Natural killer cell (primary cell): ENCODE results near the gene PHF21A. TPM values are rescaled to one million over a fixed set of nuclear protein-coding genes. Genes with fewer than 3 reads are reported as not detected.

Source experiments
- ATAC-seq, 3 donors: fragments of 150-1000 bp in 2 of 3; fragments of 200-7000 bp in 1 of 3; cut with Tn5 transposase; 1 replicate in 1 of 3; 2 replicates in 2 of 3; pipeline ENCODE4 v1.10.0; 2021; ENCODE audit warnings: mild to moderate bottlenecking in 2 of 3, moderate library complexity in 2 of 3
- DNase-seq, 2 donors: peaks; one replicate each; pipeline versions ENCODE4 v3.0.0 to v3.0.0-alpha.2; 2013 to 2021; ENCODE audit warnings: mixed read lengths in 1 of 2
- H3K27ac ChIP-seq: one replicate; pipeline ENCODE4 v1.5.1; 2013; ENCODE audit warnings: mild to moderate bottlenecking, low read length
- H3K27me3 ChIP-seq: one replicate; pipeline ENCODE4 v1.6.1; 2013; ENCODE audit warnings: low read length; ENCODE audit not compliant: control insufficient read depth, insufficient read depth
- H3K36me3 ChIP-seq: one replicate; pipeline ENCODE4 v1.6.1; 2013; ENCODE audit warnings: low read length; ENCODE audit not compliant: control insufficient read depth, insufficient read depth
- H3K4me1 ChIP-seq: one replicate; pipeline ENCODE4 v1.6.1; 2013; ENCODE audit warnings: low read length; ENCODE audit not compliant: control insufficient read depth, insufficient read depth
- H3K4me3 ChIP-seq: one replicate; pipeline ENCODE4 v1.5.1; 2013; ENCODE audit warnings: low read length
- H3K9me3 ChIP-seq: one replicate; pipeline ENCODE4 v1.6.1; 2013; ENCODE audit warnings: low read length; ENCODE audit not compliant: control insufficient read depth, insufficient read depth
- H3K27ac Mint-ChIP-seq, 2 donors: one replicate each; pipeline ENCODE4 v1.8.0; 2022; ENCODE audit warnings: mild to moderate bottlenecking in 2 of 2, mixed read lengths in 2 of 2, moderate library complexity in 1 of 2
- H3K27me3 Mint-ChIP-seq, 2 donors: one replicate each; pipeline ENCODE4 v1.8.0; 2022; ENCODE audit warnings: low read depth in 2 of 2, mixed read lengths in 2 of 2
- H3K36me3 Mint-ChIP-seq: one replicate; pipeline ENCODE4 v1.8.0; 2022; ENCODE audit warnings: mixed read lengths
- H3K4me1 Mint-ChIP-seq, 2 donors: one replicate each; pipeline ENCODE4 v1.8.0; 2022; ENCODE audit warnings: mixed read lengths in 2 of 2
- H3K4me3 Mint-ChIP-seq: one replicate; pipeline ENCODE4 v1.8.0; 2022; ENCODE audit warnings: mild to moderate bottlenecking, moderate library complexity, mixed read lengths
- H3K9me3 Mint-ChIP-seq, 2 donors: one replicate each; pipeline ENCODE4 v1.8.0; 2022; ENCODE audit warnings: mixed read lengths in 2 of 2
- whole genome bisulfite sequencing: methylation state at CpG from one replicate; pipeline ENCODE4 v1.1.7; 2013; ENCODE audit warnings: missing lambda C conversion rate; ENCODE audit not compliant: insufficient coverage; 5-methylcytosine and 5-hydroxymethylcytosine counted together
- intact Hi-C: fragments of 100-400 bp; cut with micrococcal nuclease; formaldehyde crosslinking; loops from one replicate; pipeline ENCODE4 v1.14.2; 2022
- total RNA-seq, 4 donors: library from RNA; stranded (reverse); fragments of 120-200 nt in 1 of 4; gene quantifications; one replicate each; pipeline versions ENCODE4 v1.2.3 to v1.2.4, GENCODE V29; 2013 to 2022
- TF ChIP-seq, protein P1 (sequence below): fragments of 200-600 bp; IDR thresholded peaks from one replicate; pipeline ENCODE4 v1.8.0; 2022; ENCODE audit warnings: antibody characterized with exemption

Gene PHF21A
- total RNA-seq, 3 donors from 2014 or later (not counting 1 experiment from before 2014, with no cell fraction given) = 138 to 147 (median 139) TPM

DNA sequence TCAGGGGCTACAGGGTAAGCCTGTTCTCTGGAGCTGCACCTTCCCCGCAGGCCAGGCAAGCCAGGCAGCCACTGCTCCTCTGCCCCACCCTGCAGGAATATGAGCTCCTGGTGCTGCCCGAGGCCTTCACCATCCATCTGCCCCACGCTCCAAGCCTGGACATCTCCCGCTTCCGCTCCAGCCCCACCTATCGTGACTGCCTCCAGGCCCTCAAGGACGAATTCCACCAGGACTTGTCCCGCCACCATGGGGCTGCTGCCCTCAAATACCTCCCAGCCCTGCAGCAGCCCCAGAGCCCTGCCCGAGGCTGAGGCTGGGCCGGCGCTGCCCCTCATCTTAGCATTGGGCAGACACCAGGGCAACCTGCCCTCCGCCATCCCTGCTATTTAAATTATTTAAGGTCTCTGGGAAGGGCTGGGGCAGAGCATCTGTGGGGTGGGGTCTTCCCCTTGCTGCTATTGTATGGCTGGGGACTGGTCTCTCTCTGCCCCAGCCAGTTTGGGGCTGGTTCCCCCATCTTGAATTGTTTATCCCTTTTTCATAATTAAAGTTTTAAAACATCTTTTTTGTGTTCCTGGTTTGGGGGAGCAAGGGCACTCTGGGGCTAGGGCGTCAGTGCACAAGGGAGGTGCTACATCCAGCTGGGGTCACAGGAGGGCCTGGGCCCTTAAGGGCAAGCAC is 192.6 kb downstream of the PHF21A start:
- H3K4me3 Mint-ChIP-seq = no peak overlapping the region
- H3K27me3 Mint-ChIP-seq = peaks cover 6% of the 10 kb centered on the region in 2 donors
- no peak for DNase-seq
- no peaks in the 10 kb centered on the region for H3K36me3 Mint-ChIP-seq
- Histone ChIP-seq H3K9me3 (no peaks in the 10 kb centered on the region), H3K36me3 (peaks cover 13% of the 10 kb centered on the region), H3K4me3 (no peak overlapping the region), H3K4me1 (peaks cover 57% of the 10 kb centered on the region), H3K27me3 (no peaks in the 10 kb centered on the region), H3K27ac (peak overlapping the region; percentile 86)
- TF ChIP-seq, protein P1, sequence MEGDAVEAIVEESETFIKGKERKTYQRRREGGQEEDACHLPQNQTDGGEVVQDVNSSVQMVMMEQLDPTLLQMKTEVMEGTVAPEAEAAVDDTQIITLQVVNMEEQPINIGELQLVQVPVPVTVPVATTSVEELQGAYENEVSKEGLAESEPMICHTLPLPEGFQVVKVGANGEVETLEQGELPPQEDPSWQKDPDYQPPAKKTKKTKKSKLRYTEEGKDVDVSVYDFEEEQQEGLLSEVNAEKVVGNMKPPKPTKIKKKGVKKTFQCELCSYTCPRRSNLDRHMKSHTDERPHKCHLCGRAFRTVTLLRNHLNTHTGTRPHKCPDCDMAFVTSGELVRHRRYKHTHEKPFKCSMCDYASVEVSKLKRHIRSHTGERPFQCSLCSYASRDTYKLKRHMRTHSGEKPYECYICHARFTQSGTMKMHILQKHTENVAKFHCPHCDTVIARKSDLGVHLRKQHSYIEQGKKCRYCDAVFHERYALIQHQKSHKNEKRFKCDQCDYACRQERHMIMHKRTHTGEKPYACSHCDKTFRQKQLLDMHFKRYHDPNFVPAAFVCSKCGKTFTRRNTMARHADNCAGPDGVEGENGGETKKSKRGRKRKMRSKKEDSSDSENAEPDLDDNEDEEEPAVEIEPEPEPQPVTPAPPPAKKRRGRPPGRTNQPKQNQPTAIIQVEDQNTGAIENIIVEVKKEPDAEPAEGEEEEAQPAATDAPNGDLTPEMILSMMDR = no peak
- ATAC-seq = no peak
- H3K4me1 Mint-ChIP-seq = peaks cover 36 to 37% of the 10 kb centered on the region in 2 donors
- WGBS = 93% methylated on average over 13 of the region's 13 CpGs
- intact Hi-C loops = no loop called here
- no peaks in the 10 kb centered on the region for H3K9me3 Mint-ChIP-seq
- H3K27ac Mint-ChIP-seq = peak overlapping the region in 1 of 2 donors; percentile 86

DNA sequence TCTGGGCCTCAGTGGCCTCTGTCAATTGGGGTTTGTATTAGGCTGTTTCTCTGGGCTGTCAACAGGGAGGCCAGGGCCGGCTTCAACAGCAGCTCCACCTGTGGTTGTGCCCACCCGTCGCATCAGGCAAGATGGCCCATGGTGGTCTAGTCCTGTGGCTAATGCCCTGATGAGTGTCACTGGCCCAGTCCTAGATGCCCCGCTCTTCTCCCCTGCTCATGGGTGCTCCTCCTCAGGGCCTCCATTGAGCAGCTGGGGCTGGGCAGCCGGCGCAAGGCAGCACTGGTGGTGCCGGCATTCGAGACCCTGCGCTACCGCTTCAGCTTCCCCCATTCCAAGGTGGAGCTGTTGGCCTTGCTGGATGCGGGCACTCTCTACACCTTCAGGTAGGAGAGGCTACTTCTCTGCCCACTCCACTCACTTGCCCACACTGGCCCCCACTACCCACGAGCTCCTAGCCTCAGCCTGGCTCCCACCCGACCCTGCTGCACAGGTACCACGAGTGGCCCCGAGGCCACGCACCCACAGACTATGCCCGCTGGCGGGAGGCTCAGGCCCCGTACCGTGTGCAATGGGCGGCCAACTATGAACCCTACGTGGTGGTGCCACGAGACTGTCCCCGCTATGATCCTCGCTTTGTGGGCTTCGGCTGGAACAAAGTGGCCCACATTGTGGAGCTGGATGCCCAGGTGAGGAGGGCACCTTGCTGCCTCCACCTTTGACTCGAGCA is 193.4 kb downstream of the PHF21A start:
- WGBS = 92% methylated on average over 27 of the region's 27 CpGs
- Mint-ChIP-seq H3K27me3 (peaks cover 6% of the 10 kb centered on the region in 2 donors), H3K27ac (peak overlapping the region in 1 of 2 donors; percentile 69), H3K9me3 (no peaks in the 10 kb centered on the region), H3K4me3 (peak overlapping the region; percentile 42), H3K36me3 (no peaks in the 10 kb centered on the region), H3K4me1 (peaks cover 36 to 41% of the 10 kb centered on the region in 2 donors)
- H3K9me3 ChIP-seq = no peaks in the 10 kb centered on the region
- H3K27me3 ChIP-seq = peaks cover 4% of the 10 kb centered on the region
- H3K4me3 ChIP-seq = no peak overlapping the region
- intact Hi-C loops = no loop called here
- peaks cover 59% of the 10 kb centered on the region for H3K4me1 ChIP-seq
- TF ChIP-seq, protein P1 = no peak
- H3K36me3 ChIP-seq = peaks cover 4% of the 10 kb centered on the region
- ATAC-seq (no peak), DNase-seq (no peak)
- H3K27ac ChIP-seq = peak overlapping the region; percentile 19

DNA sequence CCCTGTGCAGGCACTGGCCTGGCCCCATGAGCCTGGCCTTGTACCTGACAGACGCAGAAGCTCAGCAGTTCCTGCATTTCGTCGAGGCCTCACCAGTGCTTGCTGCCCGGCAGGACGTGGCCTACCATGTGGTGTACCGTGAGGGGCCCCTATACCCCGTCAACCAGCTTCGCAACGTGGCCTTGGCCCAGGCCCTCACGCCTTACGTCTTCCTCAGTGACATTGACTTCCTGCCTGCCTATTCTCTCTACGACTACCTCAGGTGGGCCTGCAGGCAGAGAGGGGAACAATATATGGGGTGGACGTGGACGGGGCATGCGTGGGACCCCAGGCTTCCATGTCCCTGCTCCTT is 193.9 kb downstream of the PHF21A start:
- peaks cover 4% of the 10 kb centered on the region for H3K36me3 ChIP-seq
- H3K4me1 ChIP-seq = peaks cover 60% of the 10 kb centered on the region
- ATAC-seq = no peak
- no peaks in the 10 kb centered on the region for H3K9me3 ChIP-seq
- TF ChIP-seq, protein P1 = no peak
- Mint-ChIP-seq H3K27ac (peak overlapping the region in 1 of 2 donors; percentile 69), H3K9me3 (no peaks in the 10 kb centered on the region), H3K36me3 (no peaks in the 10 kb centered on the region), H3K27me3 (peaks cover 6% of the 10 kb centered on the region in 2 donors), H3K4me1 (peaks cover 36 to 41% of the 10 kb centered on the region in 2 donors), H3K4me3 (peak overlapping the region; percentile 42)
- peaks cover 4% of the 10 kb centered on the region for H3K27me3 ChIP-seq
- intact Hi-C loops = no loop called here
- H3K4me3 ChIP-seq = no peak overlapping the region
- peak in 1 of 2 donors; percentile 21 for DNase-seq
- H3K27ac ChIP-seq = peak overlapping the region; percentile 19
- WGBS = 37% methylated on average over 15 of the region's 15 CpGs
